ENCODE data around the gene B3GALT2.

- TF ChIP-seq CTCF (IDR thresholded peaks at IDR 0.05), result no peak
- TF ChIP-seq ZNF138 (CRISPR knock-in tag; conservative IDR thresholded peaks at IDR 0.05), result no peak
- no peak for TF ChIP-seq SMAD4 (CRISPR knock-in tag; IDR thresholded peaks at IDR 0.05)
- TF ChIP-seq ZNF121 (CRISPR knock-in tag; IDR thresholded peaks at IDR 0.05), result no peak
- TF ChIP-seq FOXK1 (CRISPR knock-in tag; IDR thresholded peaks at IDR 0.05), result no peak
- no peak for TF ChIP-seq NR1H2 (CRISPR knock-in tag; IDR thresholded peaks at IDR 0.05)
- no peak for TF ChIP-seq SOX15 (CRISPR knock-in tag; IDR thresholded peaks at IDR 0.05)
- TF ChIP-seq CBFB (CRISPR knock-in tag; IDR thresholded peaks at IDR 0.05; ENCODE audit: low read depth), result no peak
Measured at GRCh38 chr1:193192586-193192985, 6.2 kb upstream of the B3GALT2 start.
